ENCODE data around the gene ROR2.

GRCh38 chr9:91697201-91697600, 252.8 kb downstream of the ROR2 start:
- no peak for TF ChIP-seq CTCF (IDR thresholded peaks at IDR 0.05)
- no peak for TF ChIP-seq POLR2A (IDR thresholded peaks at IDR 0.05)
- no peak for TF ChIP-seq POLR2AphosphoS5 (IDR thresholded peaks at IDR 0.05)
